Parathyroid adenoma (tissue), 2 donors: Measurements from ENCODE around the gene ZFPL1.
A peak's percentile ranks its signal among the peaks of the same experiment; 100 is the strongest.

Experiments
- H2AFZ ChIP-seq: fragments of 300-600 bp; sonication (generic); one replicate; pipeline ENCODE4 v1.7.0; 2017; ENCODE audit warnings: antibody characterized with exemption, mild to moderate bottlenecking
- H3K27ac ChIP-seq: fragments of 300-600 bp; sonication (generic); one replicate; pipeline ENCODE4 v1.7.0; 2017
- H3K27me3 ChIP-seq: fragments of 300-600 bp; sonication (generic); one replicate; pipeline ENCODE4 v1.7.0; 2017; ENCODE audit warnings: low read length; ENCODE audit not compliant: control insufficient read depth, insufficient read depth
- H3K36me3 ChIP-seq: fragments of 300-600 bp; sonication (generic); one replicate; pipeline ENCODE4 v1.7.0; 2017; ENCODE audit warnings: low read length; ENCODE audit not compliant: control insufficient read depth, insufficient read depth
- H3K4me1 ChIP-seq: fragments of 300-600 bp; sonication (generic); one replicate; pipeline ENCODE4 v1.7.0; 2017; ENCODE audit warnings: control low read depth
- H3K4me2 ChIP-seq: fragments of 300-600 bp; sonication (generic); one replicate; pipeline ENCODE4 v1.7.0; 2017; ENCODE audit warnings: low read length
- H3K4me3 ChIP-seq: fragments of 300-600 bp; sonication (generic); one replicate; pipeline ENCODE4 v1.7.0; 2017; ENCODE audit warnings: low read depth, low read length
- H3K79me2 ChIP-seq: fragments of 300-600 bp; sonication (generic); one replicate; pipeline ENCODE4 v1.7.0; 2017; ENCODE audit warnings: control low read depth
- H3K9ac ChIP-seq: fragments of 300-600 bp; sonication (generic); one replicate; pipeline ENCODE4 v1.7.0; 2017; ENCODE audit warnings: mild to moderate bottlenecking
- H3K9me3 ChIP-seq: fragments of 300-600 bp; sonication (generic); one replicate; pipeline ENCODE4 v1.7.0; 2017; ENCODE audit warnings: low read length; ENCODE audit not compliant: control insufficient read depth
- TF ChIP-seq, protein P1 (sequence below): fragments of 300-600 bp; sonication (generic); IDR thresholded peaks from one replicate; pipeline ENCODE4 v1.7.0; 2017; ENCODE audit warnings: antibody characterized with exemption, mild to moderate bottlenecking
- donor health status: primary hyperparathyroidism.

ZFPL1 gene

DNA sequence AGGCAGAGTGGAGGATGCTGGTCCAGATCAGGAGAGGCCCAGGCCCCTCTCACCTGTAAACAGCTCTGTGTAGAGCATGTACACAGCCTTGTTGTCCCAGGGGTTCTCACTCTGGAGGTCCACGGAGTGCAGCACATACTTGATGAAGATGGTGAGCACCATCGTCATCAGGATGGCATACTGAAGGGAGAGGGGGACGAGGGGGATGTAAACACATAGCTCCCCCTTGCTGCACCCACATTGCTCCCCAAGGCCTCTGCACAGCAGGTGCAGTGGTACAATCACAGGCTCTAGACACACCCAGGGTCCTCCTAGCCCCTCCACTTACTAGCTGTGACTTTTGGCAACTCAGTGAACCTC, 47.4 kb downstream of the ZFPL1 start:
- Histone ChIP-seq H2AFZ (no peak overlapping the region), H3K36me3 (no peaks in the 10 kb centered on the region), H3K27ac (no peak overlapping the region), H3K4me3 (no peak overlapping the region), H3K79me2 (peaks cover 10% of the 10 kb centered on the region), H3K4me2 (no peak overlapping the region), H3K4me1 (peaks cover 2% of the 10 kb centered on the region), H3K9ac (no peak overlapping the region), H3K27me3 (no peaks in the 10 kb centered on the region), H3K9me3 (no peaks in the 10 kb centered on the region)
- TF ChIP-seq, protein P1, sequence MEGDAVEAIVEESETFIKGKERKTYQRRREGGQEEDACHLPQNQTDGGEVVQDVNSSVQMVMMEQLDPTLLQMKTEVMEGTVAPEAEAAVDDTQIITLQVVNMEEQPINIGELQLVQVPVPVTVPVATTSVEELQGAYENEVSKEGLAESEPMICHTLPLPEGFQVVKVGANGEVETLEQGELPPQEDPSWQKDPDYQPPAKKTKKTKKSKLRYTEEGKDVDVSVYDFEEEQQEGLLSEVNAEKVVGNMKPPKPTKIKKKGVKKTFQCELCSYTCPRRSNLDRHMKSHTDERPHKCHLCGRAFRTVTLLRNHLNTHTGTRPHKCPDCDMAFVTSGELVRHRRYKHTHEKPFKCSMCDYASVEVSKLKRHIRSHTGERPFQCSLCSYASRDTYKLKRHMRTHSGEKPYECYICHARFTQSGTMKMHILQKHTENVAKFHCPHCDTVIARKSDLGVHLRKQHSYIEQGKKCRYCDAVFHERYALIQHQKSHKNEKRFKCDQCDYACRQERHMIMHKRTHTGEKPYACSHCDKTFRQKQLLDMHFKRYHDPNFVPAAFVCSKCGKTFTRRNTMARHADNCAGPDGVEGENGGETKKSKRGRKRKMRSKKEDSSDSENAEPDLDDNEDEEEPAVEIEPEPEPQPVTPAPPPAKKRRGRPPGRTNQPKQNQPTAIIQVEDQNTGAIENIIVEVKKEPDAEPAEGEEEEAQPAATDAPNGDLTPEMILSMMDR = no peak

DNA sequence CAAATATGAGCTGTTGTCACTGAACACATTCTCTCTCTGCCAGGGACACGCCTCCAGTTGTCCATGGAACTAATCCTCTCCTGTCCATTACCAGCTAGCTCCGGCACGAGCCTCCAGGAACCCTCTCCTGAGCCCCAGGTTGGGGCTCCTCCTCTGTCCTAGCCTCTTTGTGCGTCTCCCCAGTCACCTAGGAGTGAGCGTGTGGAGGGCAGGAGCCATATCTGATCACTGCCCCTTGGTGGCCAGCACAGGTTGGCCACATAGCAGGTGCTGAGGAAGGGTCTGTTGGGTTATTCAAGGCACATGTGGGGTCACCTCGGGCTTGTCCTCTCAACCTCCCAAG, 47.8 kb downstream of the ZFPL1 start:
- H3K4me1 ChIP-seq = peaks cover 2% of the 10 kb centered on the region
- no peak overlapping the region for H3K9ac ChIP-seq
- H2AFZ ChIP-seq = no peak overlapping the region
- peaks cover 10% of the 10 kb centered on the region for H3K79me2 ChIP-seq
- H3K36me3 ChIP-seq = no peaks in the 10 kb centered on the region
- H3K4me2 ChIP-seq = no peak overlapping the region
- TF ChIP-seq, protein P1 = no peak
- no peaks in the 10 kb centered on the region for H3K27me3 ChIP-seq
- H3K27ac ChIP-seq = no peak overlapping the region
- no peaks in the 10 kb centered on the region for H3K9me3 ChIP-seq
- H3K4me3 ChIP-seq = no peak overlapping the region

DNA sequence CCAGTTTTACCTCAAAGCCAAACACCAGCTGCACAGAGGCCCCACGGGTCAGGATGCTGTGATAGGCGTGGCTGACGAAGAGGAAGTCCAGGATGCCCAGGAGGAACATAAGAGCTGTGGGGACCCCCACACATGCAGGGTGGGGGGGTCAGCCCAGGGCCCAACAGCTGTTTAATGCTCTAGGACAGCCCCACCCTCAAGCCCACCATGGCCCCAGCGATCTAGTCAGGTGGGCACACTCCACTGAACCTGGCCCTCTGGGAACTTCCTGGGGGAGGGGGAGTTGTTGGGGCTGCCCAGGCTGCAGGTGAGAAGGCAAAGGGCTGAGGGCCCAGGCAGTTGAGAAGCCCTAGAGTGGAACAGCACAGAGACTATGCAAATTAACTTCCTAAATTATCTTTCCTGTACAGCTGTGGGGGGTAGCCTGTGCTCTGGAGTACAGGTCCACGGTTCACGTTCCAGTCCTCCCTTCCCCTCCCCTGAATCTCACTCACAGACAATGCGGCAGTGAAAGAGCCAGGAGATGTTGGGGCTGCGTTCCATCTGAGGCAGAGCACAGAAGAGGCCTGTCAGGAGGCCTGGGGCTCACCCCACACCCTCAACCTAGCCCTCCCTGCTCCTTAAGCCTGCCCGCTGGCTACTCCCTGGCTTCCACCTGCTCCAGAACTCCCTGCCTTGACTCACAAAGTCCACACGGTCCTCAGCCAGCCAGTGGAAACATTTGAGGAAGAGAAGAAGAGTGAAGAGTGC, 48.4 kb downstream of the ZFPL1 start:
- Histone ChIP-seq H3K9me3 (no peaks in the 10 kb centered on the region), H3K27ac (no peak overlapping the region), H3K4me1 (peaks cover 2% of the 10 kb centered on the region)

DNA sequence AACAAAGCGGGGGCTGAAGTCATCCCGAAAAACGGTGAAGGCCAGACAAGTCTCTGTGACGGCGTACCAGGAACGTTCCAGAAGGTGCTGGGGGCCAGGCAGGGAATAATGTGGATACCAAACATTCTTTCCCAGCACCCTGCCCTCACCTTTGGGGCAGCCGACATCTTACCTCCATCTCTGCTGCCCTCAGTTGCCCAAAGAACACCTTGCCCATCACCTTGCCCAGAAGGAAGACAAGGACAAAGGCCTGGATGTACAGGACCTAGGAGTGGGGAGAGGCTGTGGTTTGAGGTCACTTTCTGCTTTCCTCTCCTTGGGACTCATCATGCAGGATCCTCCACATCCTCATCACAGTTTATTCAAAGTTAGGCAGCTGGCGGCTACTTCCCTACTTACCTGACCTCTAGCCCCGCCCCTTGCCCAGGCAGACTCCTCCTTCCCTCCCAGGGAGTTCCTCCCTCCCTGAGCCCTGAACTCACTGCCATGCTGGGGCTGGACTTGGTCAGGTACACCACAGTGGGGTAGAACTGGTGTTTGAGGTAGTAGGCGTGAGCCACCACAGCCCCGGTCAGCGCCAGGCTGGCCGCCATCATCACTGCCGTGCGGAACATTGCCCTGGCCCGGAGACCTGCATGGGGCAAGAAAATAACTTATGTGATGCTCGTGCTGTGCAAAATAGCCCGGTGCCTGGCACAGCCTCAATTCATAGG, 49.1 kb downstream of the ZFPL1 start:
- Histone ChIP-seq H3K27me3 (no peaks in the 10 kb centered on the region), H3K9me3 (no peaks in the 10 kb centered on the region), H3K4me1 (peaks cover 2% of the 10 kb centered on the region), H3K27ac (no peak overlapping the region), H2AFZ (no peak overlapping the region), H3K79me2 (peaks cover 10% of the 10 kb centered on the region), H3K36me3 (no peaks in the 10 kb centered on the region), H3K4me3 (peak overlapping the region; percentile 92), H3K9ac (no peak overlapping the region), H3K4me2 (peak overlapping the region; percentile 87)
- TF ChIP-seq, protein P1 = no peak

More for the DNA sequence above, 48.4 kb downstream of the ZFPL1 start:
- no peak overlapping the region for H3K9ac ChIP-seq
- no peaks in the 10 kb centered on the region for H3K36me3 ChIP-seq
- H3K4me3 ChIP-seq = no peak overlapping the region
- no peak overlapping the region for H3K4me2 ChIP-seq
- H3K27me3 ChIP-seq = no peaks in the 10 kb centered on the region
- H3K79me2 ChIP-seq = peaks cover 10% of the 10 kb centered on the region
- H2AFZ ChIP-seq = no peak overlapping the region
- TF ChIP-seq, protein P1 = no peak
